Spleen (tissue), 11 donors: Measurements from ENCODE around the gene TMC1. TPM values are rescaled to one million over a fixed set of nuclear protein-coding genes. Genes with fewer than 3 reads are reported as not detected.

ENCODE experiments used
- DNase-seq: peaks from one replicate; pipeline ENCODE4 v3.0.0-alpha.2; 2020
- H3K27ac ChIP-seq, 8 donors: fragments of 200-600 bp; sonication (generic) in 7 of 8; 1 replicate in 4 of 8; 2 replicates in 4 of 8; pipeline versions ENCODE4 v1.5.0 to v1.8.0; 2016 to 2021; ENCODE audit warnings: inconsistent platforms in 4 of 8, mild to moderate bottlenecking in 4 of 8, moderate library complexity in 1 of 8
- H3K27me3 ChIP-seq, 7 donors: fragments of 200-600 bp; sonication (generic) in 6 of 7; replicated peaks in 1 of 7; 1 replicate in 4 of 7; 2 replicates in 3 of 7; pipeline versions ENCODE4 v1.5.0 to v1.8.0; 2016 to 2021; ENCODE audit warnings: inconsistent platforms in 3 of 7, mild to moderate bottlenecking in 1 of 7
- H3K36me3 ChIP-seq, 6 donors: fragments of 200-600 bp; sonication (generic) in 5 of 6; 1 replicate in 4 of 6; 2 replicates in 2 of 6; pipeline versions ENCODE4 v1.5.0 to v1.8.0; 2016 to 2021; ENCODE audit warnings: inconsistent platforms in 2 of 6
- H3K4me1 ChIP-seq, 6 donors: fragments of 200-600 bp; sonication (generic) in 5 of 6; 1 replicate in 3 of 6; 2 replicates in 3 of 6; pipeline versions ENCODE4 v1.5.0 to v1.8.0; 2016 to 2021; ENCODE audit warnings: inconsistent platforms in 3 of 6
- H3K4me3 ChIP-seq, 8 donors: fragments of 200-600 bp; sonication (generic) in 7 of 8; 1 replicate in 4 of 8; 2 replicates in 4 of 8; pipeline versions ENCODE4 v1.5.0 to v1.8.0; 2016 to 2021; ENCODE audit warnings: inconsistent platforms in 4 of 8, mild to moderate bottlenecking in 4 of 8, moderate library complexity in 2 of 8
- H3K9me3 ChIP-seq, 8 donors: fragments of 200-600 bp; sonication (generic) in 7 of 8; 1 replicate in 4 of 8; 2 replicates in 4 of 8; pipeline versions ENCODE4 v1.5.0 to v1.8.0; 2016 to 2021; ENCODE audit warnings: inconsistent platforms in 4 of 8
- CTCF ChIP-seq, 11 experiments: fragments of 200-600 bp in 7 of 11; fragments of 450-650 bp in 4 of 11; sonication (generic) in 4 of 11; IDR thresholded peaks in 8 of 11; conservative IDR thresholded peaks in 3 of 11; 1 replicate in 7 of 11; 2 replicates in 4 of 11; pipeline versions ENCODE4 v1.4.0 to v1.8.0; 2016 to 2021; ENCODE audit warnings: antibody characterized with exemption in 11 of 11, inconsistent platforms in 4 of 11, mild to moderate bottlenecking in 1 of 11
- POLR2A ChIP-seq, 3 donors: fragments of 450-650 bp; IDR thresholded peaks; one replicate each; pipeline ENCODE4 v1.5.1; 2017; ENCODE audit warnings: antibody characterized with exemption in 3 of 3, mild to moderate bottlenecking in 1 of 3
- POLR2AphosphoS5 ChIP-seq, 3 donors: sonication (generic); formaldehyde crosslinking; IDR thresholded peaks; one replicate each; pipeline ENCODE4 v1.5.1; 2017; ENCODE audit warnings: antibody characterized with exemption in 3 of 3
- WGBS, 5 donors: extraction: QIAGEN DNeasy Blood & Tissue Kit in 3 of 5; methylation state at CpG; one replicate each; pipeline versions ENCODE4 v1.1.5 to v1.1.7; 2013 to 2018; 5-methylcytosine and 5-hydroxymethylcytosine counted together
- intact Hi-C: fragments of 100-400 bp; cut with DNase I; formaldehyde crosslinking; loops from one replicate; pipeline ENCODE4 v1.15.0; 2023; ENCODE audit warnings: low total_unique reads
- polyA plus RNA-seq, 3 donors: library from polyadenylated mRNA; stranded (reverse); fragments of 200-250 nt; gene quantifications; one replicate each; pipeline ENCODE4 v1.2.1, GENCODE V29; 2013
- total RNA-seq, 7 donors: library from RNA; depleted of rRNA in 3 of 7; stranded (reverse); fragments of >200 nt in 3 of 7; fragmentation: NEBNext Ultra II Directional in 4 of 7; extraction: Animal tissue kit (Norgen Biotek cat#: 25700) in 4 of 7; gene quantifications; one replicate each; pipeline versions ENCODE4 v1.1.0 to v1.2.1, GENCODE V29; 2016 to 2021
- donor health status: healthy with polysubstance abuse.
- donor health status: DM: no; HTN: no; CAD: no; lungs with moderate emphysema.
- donor health status: DM: no; HTN: no; CAD: no.
- donor health status: Bipolar disorder and iron deficiency.
- donor health status: healthy.
- donor health status: DM: no; HTN: no; CAD: no.
- donor health status: DM: yes; HTN: yes; CAD: no.

Gene TMC1
- total and polyA plus RNA-seq, 10 donors = 0.04 to 0.16 TPM; not detected in 8

DNA sequence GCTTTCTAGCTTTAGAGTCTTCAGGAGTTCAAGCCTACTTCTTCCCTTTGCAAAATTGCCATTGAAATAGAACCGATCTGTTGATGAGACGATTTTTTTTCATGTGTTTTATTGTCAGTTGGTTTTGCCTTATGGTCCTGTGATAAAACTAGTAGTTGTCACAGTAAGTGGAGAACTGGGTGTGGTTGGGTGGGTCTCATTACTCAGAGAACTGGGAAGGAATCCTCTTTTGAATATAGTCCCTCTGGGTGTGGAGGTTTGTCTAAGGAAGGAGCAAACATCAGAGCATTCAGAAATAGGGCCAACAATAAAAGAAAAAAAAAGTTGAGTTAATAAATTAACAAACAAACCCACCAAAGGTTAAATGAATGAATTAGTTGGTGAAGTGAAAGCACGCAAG is 362.5 kb downstream of the TMC1 start:
- DNase-seq = no peak
- Histone ChIP-seq H3K9me3 (peaks cover 0 to 6% (median 0%) of the 10 kb centered on the region in 8 donors), H3K4me1 (no peaks in the 10 kb centered on the region), H3K27ac (no peak overlapping the region), H3K27me3 (no peaks in the 10 kb centered on the region), H3K36me3 (no peaks in the 10 kb centered on the region), H3K4me3 (no peak overlapping the region)
- 82 to 95% (median 91%) methylated on average over 3 of the region's 3 CpGs for WGBS, 5 donors
- intact Hi-C loops = no loop called here
- TF ChIP-seq POLR2AphosphoS5 (IDR thresholded peaks at IDR 0.05) (no peak), POLR2A (IDR thresholded peaks at IDR 0.05) (no peak), CTCF (IDR thresholded peaks at IDR 0.05 in 8 of 11, conservative IDR thresholded peaks at IDR 0.05 in 3 of 11) (no peak)

- peaks cover 0 to 6% (median 0%) of the 10 kb centered on the region in 8 donors for H3K9me3 ChIP-seq
- H3K27ac ChIP-seq = no peak overlapping the region
- no peak for DNase-seq
- intact Hi-C loops = no loop called here
- 70 to 80% (median 72%) methylated on average over 1 of the region's 1 CpG for WGBS, 5 donors
- no peaks in the 10 kb centered on the region for H3K27me3 ChIP-seq
- no peaks in the 10 kb centered on the region for H3K36me3 ChIP-seq
- no peaks in the 10 kb centered on the region for H3K4me1 ChIP-seq
- H3K4me3 ChIP-seq = no peak overlapping the region
- TF ChIP-seq POLR2AphosphoS5 (IDR thresholded peaks at IDR 0.05) = no peak
- no peak for TF ChIP-seq CTCF (IDR thresholded peaks at IDR 0.05 in 8 of 11, conservative IDR thresholded peaks at IDR 0.05 in 3 of 11)
- no peak for TF ChIP-seq POLR2A (IDR thresholded peaks at IDR 0.05)
These were observed 363.1 kb downstream of the TMC1 start for GRCh38 chr9:72884508-72884907.

Other genes with a start within 250 kb of the TMC1 start
- gene ZFAND5, start 156.4 kb upstream of the TMC1 start, total RNA-seq = 100 to 1,000 TPM; 133 to 238 (median 153) TPM
- gene ZFAND5, start 156.4 kb upstream of the TMC1 start, polyA plus RNA-seq = 10 to 100 TPM; 69.6 to 81.7 (median 70.7) TPM